B cell (primary cell): ENCODE measurements around the gene WFDC2. TPM values are rescaled to one million over a fixed set of nuclear protein-coding genes. Genes with fewer than 3 reads are reported as not detected.

Experiments used
- ATAC-seq: fragments of 200-7000 bp; cut with Tn5 transposase; one replicate; pipeline ENCODE4 v1.10.0; 2021; ENCODE audit warnings: low read depth, mild to moderate bottlenecking, moderate number of reproducible peaks, moderate library complexity
- CTCF ChIA-PET: fragments of 350-600 bp; sonication (Branson Sonifier 250); formaldehyde crosslinking; loops from one replicate; lab custom pipeline; 2021; ENCODE audit warnings: antibody characterized with exemption, inconsistent platforms; lab: Charles Lee
- POLR2A ChIA-PET: fragments of 350-600 bp; sonication (Branson Sonifier 250); formaldehyde crosslinking; loops from one replicate; lab custom pipeline; 2021; ENCODE audit warnings: antibody characterized with exemption; lab: Charles Lee
- DNase-seq: peaks from one replicate; pipeline ENCODE4 v3.0.0; 2013
- H2AFZ ChIP-seq: 2 replicates; pipeline ENCODE4 v1.6.1; 2012; ENCODE audit warnings: mild to moderate bottlenecking, low read depth, low read length; ENCODE audit not compliant: insufficient read depth, poor library complexity, severe bottlenecking
- H3K27ac ChIP-seq, 2 donors: 1 replicate in 1 of 2; 2 replicates in 1 of 2; pipeline ENCODE4 v1.5.1; 2012 to 2013; ENCODE audit warnings: low read length in 2 of 2, mild to moderate bottlenecking in 2 of 2, moderate library complexity in 1 of 2
- H3K27me3 ChIP-seq, 4 experiments: fragments of 200-600 bp in 1 of 4; sonication (generic) in 1 of 4; replicated peaks in 1 of 4; 1 replicate in 2 of 4; 2 replicates in 2 of 4; pipeline versions ENCODE4 v1.6.1 to v1.7.0; 2013 to 2016; ENCODE audit warnings: low read length in 3 of 4, mild to moderate bottlenecking in 2 of 4, mixed read lengths in 1 of 4, moderate library complexity in 1 of 4; ENCODE audit not compliant: insufficient read depth in 4 of 4, control insufficient read depth in 3 of 4; ENCODE audit errors: control extremely low read depth in 1 of 4
- H3K36me3 ChIP-seq, 2 experiments: replicated peaks in 1 of 2; 1 replicate in 1 of 2; 2 replicates in 1 of 2; pipeline versions ENCODE4 v1.6.1 to v1.7.1; 2013; ENCODE audit warnings: low read length in 1 of 2; ENCODE audit not compliant: insufficient read depth in 2 of 2, control insufficient read depth in 1 of 2; ENCODE audit errors: control extremely low read depth in 1 of 2, extremely low read depth in 1 of 2
- H3K4me1 ChIP-seq, 2 donors: fragments of 200-600 bp in 1 of 2; sonication (generic) in 1 of 2; 1 replicate in 1 of 2; 2 replicates in 1 of 2; pipeline versions ENCODE4 v1.5.1 to v1.6.1; 2013 to 2017; ENCODE audit warnings: low read length in 2 of 2; ENCODE audit not compliant: control insufficient read depth in 2 of 2, insufficient read depth in 2 of 2
- H3K4me2 ChIP-seq: replicated peaks from 2 replicates; pipeline ENCODE3; 2012; ENCODE audit warnings: mild to moderate bottlenecking, low read depth, low read length; ENCODE audit not compliant: poor library complexity, severe bottlenecking
- H3K4me3 ChIP-seq, 5 experiments: fragments of 200-600 bp in 1 of 5; sonication (generic) in 1 of 5; 1 replicate in 3 of 5; 2 replicates in 2 of 5; pipeline versions ENCODE4 v1.5.1 to v1.7.0; 2011 to 2016; ENCODE audit warnings: low read length in 4 of 5, mild to moderate bottlenecking in 4 of 5, low read depth in 2 of 5, control low read depth in 1 of 5, moderate library complexity in 1 of 5; ENCODE audit not compliant: insufficient read depth in 1 of 5; ENCODE audit errors: control extremely low read depth in 1 of 5, extremely low read depth in 1 of 5
- H3K79me2 ChIP-seq: fragments of 200-600 bp; sonication (generic); one replicate; pipeline ENCODE4 v1.6.0; 2016; ENCODE audit warnings: low read length; ENCODE audit not compliant: control insufficient read depth, insufficient read depth
- H3K9ac ChIP-seq: fragments of 200-600 bp; sonication (generic); 2 replicates; pipeline ENCODE4 v1.6.1; 2017; ENCODE audit warnings: mild to moderate bottlenecking, low read length, moderate library complexity
- H3K9me3 ChIP-seq, 3 donors: one replicate each; pipeline versions ENCODE4 v1.6.1 to v1.7.1; 2013; ENCODE audit warnings: low read length in 2 of 3; ENCODE audit not compliant: control insufficient read depth in 2 of 3, insufficient read depth in 1 of 3; ENCODE audit errors: control extremely low read depth in 1 of 3
- H4K20me1 ChIP-seq: 2 replicates; pipeline ENCODE4 v1.6.0; 2012; ENCODE audit warnings: mild to moderate bottlenecking, low read length; ENCODE audit not compliant: insufficient read depth, control insufficient read depth, poor library complexity, severe bottlenecking
- H3K27ac Mint-ChIP-seq: one replicate; pipeline ENCODE4 v1.8.0; 2021; ENCODE audit warnings: mixed read lengths
- H3K27me3 Mint-ChIP-seq: one replicate; pipeline ENCODE4 v1.8.0; 2021; ENCODE audit warnings: mixed read lengths
- H3K4me1 Mint-ChIP-seq: one replicate; pipeline ENCODE4 v1.8.0; 2021; ENCODE audit warnings: mixed read lengths
- H3K4me3 Mint-ChIP-seq: one replicate; pipeline ENCODE4 v1.8.0; 2021; ENCODE audit warnings: mixed read lengths
- H3K9me3 Mint-ChIP-seq: one replicate; pipeline ENCODE4 v1.8.0; 2022; ENCODE audit warnings: mixed read lengths; ENCODE audit not compliant: insufficient read depth
- EZH2 ChIP-seq: IDR thresholded peaks from 2 replicates; pipeline ENCODE4 v1.6.1; 2012; ENCODE audit warnings: borderline replicate concordance, low read depth, mild to moderate bottlenecking, moderate library complexity, low read length; ENCODE audit not compliant: insufficient read depth, poor library complexity, severe bottlenecking
- WGBS: methylation state at CpG from one replicate; pipeline ENCODE4 v1.1.5; 2013; ENCODE audit warnings: missing lambda C conversion rate; ENCODE audit not compliant: insufficient coverage; 5-methylcytosine and 5-hydroxymethylcytosine counted together
- intact Hi-C: fragments of 100-400 bp; cut with micrococcal nuclease; formaldehyde crosslinking; loops from one replicate; pipeline ENCODE4 v1.10.0; 2022
- polyA plus RNA-seq: library from polyadenylated mRNA; depleted of rRNA; stranded (reverse); fragments of >200 nt; gene quantifications from 2 replicates; pipeline ENCODE4 v1.2.3, GENCODE V29; 2012
- total RNA-seq, 2 donors: library from RNA; stranded (reverse); fragments of 120-200 nt in 1 of 2; gene quantifications; 1 replicate in 1 of 2; 2 replicates in 1 of 2; pipeline versions ENCODE4 v1.2.3 to v1.2.4, GENCODE V29; 2013 to 2022
- TF ChIP-seq, protein P1 (sequence below): fragments of 200-600 bp; IDR thresholded peaks from one replicate; pipeline ENCODE4 v1.8.0; 2022; ENCODE audit warnings: antibody characterized with exemption, mild to moderate bottlenecking

The WFDC2 gene
- total and polyA plus RNA-seq, 2 donors (not counting 1 experiment from before 2014, with no cell fraction given), result 0.81 TPM; not detected in 1

DNA sequence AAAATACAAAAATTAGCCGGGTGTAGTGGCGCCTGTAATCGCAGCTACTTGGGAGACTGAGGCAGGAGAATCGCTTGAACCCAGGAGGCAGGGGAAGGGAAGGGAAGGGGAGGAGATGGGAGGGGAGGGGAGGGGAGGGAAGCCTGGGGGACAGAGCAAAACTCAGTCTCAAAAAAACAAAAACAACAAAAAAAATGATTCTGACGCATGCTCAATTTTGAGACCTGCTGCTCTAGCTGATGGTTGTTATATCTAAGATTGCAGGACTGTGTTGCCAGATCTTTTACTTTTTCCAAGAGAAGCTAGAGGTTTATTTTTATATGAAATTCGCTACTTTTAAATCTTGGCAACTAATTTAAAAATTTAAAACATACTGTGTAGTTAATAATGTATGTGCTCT is 2.4 kb upstream of the WFDC2 start:
- no peak overlapping the region for H3K9ac ChIP-seq
- H3K36me3 ChIP-seq, result no peaks in the 10 kb centered on the region
- no peaks in the 10 kb centered on the region for H4K20me1 ChIP-seq
- no peak overlapping the region for H2AFZ ChIP-seq
- H3K27ac ChIP-seq, result no peak overlapping the region
- Mint-ChIP-seq H3K4me3 (no peak overlapping the region), H3K27ac (no peak overlapping the region), H3K27me3 (peaks cover 45% of the 10 kb centered on the region), H3K9me3 (no peaks in the 10 kb centered on the region), H3K4me1 (peaks cover 16% of the 10 kb centered on the region)
- WGBS, result 100% methylated on average over 4 of the region's 6 CpGs
- peaks cover 0 to 53% (median 30%) of the 10 kb centered on the region in 4 experiments for H3K27me3 ChIP-seq
- H3K9me3 ChIP-seq, result peaks cover 0 to 15% (median 0%) of the 10 kb centered on the region in 3 donors
- DNase-seq, result no peak
- no peaks in the 10 kb centered on the region for H3K79me2 ChIP-seq
- TF ChIP-seq, protein P1, sequence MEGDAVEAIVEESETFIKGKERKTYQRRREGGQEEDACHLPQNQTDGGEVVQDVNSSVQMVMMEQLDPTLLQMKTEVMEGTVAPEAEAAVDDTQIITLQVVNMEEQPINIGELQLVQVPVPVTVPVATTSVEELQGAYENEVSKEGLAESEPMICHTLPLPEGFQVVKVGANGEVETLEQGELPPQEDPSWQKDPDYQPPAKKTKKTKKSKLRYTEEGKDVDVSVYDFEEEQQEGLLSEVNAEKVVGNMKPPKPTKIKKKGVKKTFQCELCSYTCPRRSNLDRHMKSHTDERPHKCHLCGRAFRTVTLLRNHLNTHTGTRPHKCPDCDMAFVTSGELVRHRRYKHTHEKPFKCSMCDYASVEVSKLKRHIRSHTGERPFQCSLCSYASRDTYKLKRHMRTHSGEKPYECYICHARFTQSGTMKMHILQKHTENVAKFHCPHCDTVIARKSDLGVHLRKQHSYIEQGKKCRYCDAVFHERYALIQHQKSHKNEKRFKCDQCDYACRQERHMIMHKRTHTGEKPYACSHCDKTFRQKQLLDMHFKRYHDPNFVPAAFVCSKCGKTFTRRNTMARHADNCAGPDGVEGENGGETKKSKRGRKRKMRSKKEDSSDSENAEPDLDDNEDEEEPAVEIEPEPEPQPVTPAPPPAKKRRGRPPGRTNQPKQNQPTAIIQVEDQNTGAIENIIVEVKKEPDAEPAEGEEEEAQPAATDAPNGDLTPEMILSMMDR, result no peak
- TF ChIP-seq EZH2, result no peak
- POLR2A ChIA-PET, result no interaction called here
- intact Hi-C loops, result no loop called here
- no peak overlapping the region for H3K4me2 ChIP-seq
- H3K4me1 ChIP-seq, result peaks cover 21 to 23% of the 10 kb centered on the region in 2 donors
- CTCF ChIA-PET, result interaction anchor here (1.2 to 1.4 kb wide), 2 partner anchors 31 to 177 kb away, joined by 3 read pairs; no protein-coding TSS in a partner anchor
- H3K4me3 ChIP-seq, result no peak overlapping the region
- ATAC-seq, result no peak

DNA sequence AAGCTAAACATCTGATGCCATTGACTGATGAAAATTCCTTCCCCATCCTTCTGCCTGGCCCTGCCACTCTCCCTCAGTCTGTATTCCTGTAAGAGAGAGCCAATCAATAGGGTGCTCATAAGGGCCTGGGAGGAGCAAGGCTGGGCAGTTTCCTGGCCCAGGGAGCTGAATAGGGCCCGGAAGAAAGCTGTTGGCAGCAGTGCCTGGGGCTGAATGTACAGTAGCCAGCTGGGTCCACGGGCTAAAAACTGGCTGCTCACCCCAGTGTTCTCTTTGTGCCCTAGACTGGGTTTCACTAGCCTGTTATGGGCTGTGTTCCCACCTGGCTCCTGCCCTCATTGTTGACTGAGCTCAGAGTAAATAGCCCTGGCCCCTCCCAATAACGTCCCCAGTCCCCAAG is 1.7 kb upstream of the WFDC2 start:
- no peak overlapping the region for H3K27ac ChIP-seq
- POLR2A ChIA-PET, result no interaction called here
- no peaks in the 10 kb centered on the region for H3K36me3 ChIP-seq
- Mint-ChIP-seq H3K27ac (no peak overlapping the region), H3K4me3 (no peak overlapping the region), H3K9me3 (no peaks in the 10 kb centered on the region), H3K27me3 (peaks cover 51% of the 10 kb centered on the region), H3K4me1 (peaks cover 17% of the 10 kb centered on the region)
- peaks cover 0 to 15% (median 0%) of the 10 kb centered on the region in 3 donors for H3K9me3 ChIP-seq
- 94% methylated on average over 2 of the region's 3 CpGs for WGBS
- DNase-seq (no peak), ATAC-seq (no peak)
- H3K4me3 ChIP-seq, result no peak overlapping the region
- intact Hi-C loops, result no loop called here
- H3K4me1 ChIP-seq, result peaks cover 21 to 23% of the 10 kb centered on the region in 2 donors
- peaks cover 0 to 52% (median 30%) of the 10 kb centered on the region in 4 experiments for H3K27me3 ChIP-seq
- H3K9ac ChIP-seq, result no peak overlapping the region
- TF ChIP-seq EZH2, result no peak
- TF ChIP-seq, protein P1, result no peak
- no peak overlapping the region for H3K4me2 ChIP-seq
- no peaks in the 10 kb centered on the region for H4K20me1 ChIP-seq
- no peaks in the 10 kb centered on the region for H3K79me2 ChIP-seq
- CTCF ChIA-PET, result interaction anchor here (1.2 to 1.4 kb wide), 2 partner anchors 32 to 177 kb away, joined by 3 read pairs; no protein-coding TSS in a partner anchor
- no peak overlapping the region for H2AFZ ChIP-seq
